CD14-positive monocyte (primary cell): ENCODE results near the gene PET117. TPM values are rescaled to one million over a fixed set of nuclear protein-coding genes. Genes with fewer than 3 reads are reported as not detected.
A peak's percentile ranks its signal among the peaks of the same experiment; 100 is the strongest.

Source experiments
- DNase-seq, 3 donors: peaks; one replicate each; pipeline ENCODE4 v3.0.0-alpha.2; 2011 to 2022
- H2AFZ ChIP-seq: 2 replicates; pipeline ENCODE4 v1.6.0; 2012; ENCODE audit warnings: mild to moderate bottlenecking, low read depth, low read length, inconsistent platforms; ENCODE audit not compliant: insufficient read depth, poor library complexity, severe bottlenecking
- H3K27ac ChIP-seq, 2 donors: 1 replicate in 1 of 2; 2 replicates in 1 of 2; pipeline ENCODE4 v1.5.1; 2012 to 2013; ENCODE audit warnings: low read length in 2 of 2, control low read depth in 1 of 2, inconsistent platforms in 1 of 2, low read depth in 1 of 2, mild to moderate bottlenecking in 1 of 2
- H3K27me3 ChIP-seq, 2 donors: one replicate each; pipeline versions ENCODE4 v1.6.0 to v1.6.1; 2011 to 2013; ENCODE audit warnings: low read length in 2 of 2; ENCODE audit not compliant: control insufficient read depth in 2 of 2, insufficient read depth in 2 of 2
- H3K36me3 ChIP-seq, 2 donors: replicated peaks in 1 of 2; 1 replicate in 1 of 2; 2 replicates in 1 of 2; pipeline versions ENCODE4 v1.5.1 to v1.6.1; 2012 to 2013; ENCODE audit warnings: low read length in 2 of 2, control low read depth in 1 of 2, inconsistent platforms in 1 of 2, mild to moderate bottlenecking in 1 of 2; ENCODE audit not compliant: insufficient read depth in 2 of 2, control insufficient read depth in 1 of 2
- H3K4me1 ChIP-seq, 2 donors: 1 replicate in 1 of 2; 2 replicates in 1 of 2; pipeline versions ENCODE4 v1.5.1 to v1.6.1; 2012 to 2013; ENCODE audit warnings: low read length in 2 of 2, control low read depth in 1 of 2, inconsistent platforms in 1 of 2, mild to moderate bottlenecking in 1 of 2, moderate library complexity in 1 of 2; ENCODE audit not compliant: insufficient read depth in 2 of 2, control insufficient read depth in 1 of 2
- H3K4me2 ChIP-seq: replicated peaks from 2 replicates; pipeline ENCODE3; 2012; ENCODE audit warnings: low read length, moderate library complexity, mild to moderate bottlenecking; ENCODE audit not compliant: poor library complexity, severe bottlenecking; ENCODE audit errors: extremely low read depth
- H3K4me3 ChIP-seq, 3 experiments: fragments of 200-600 bp in 1 of 3; sonication (generic) in 1 of 3; replicated peaks in 1 of 3; 1 replicate in 2 of 3; 2 replicates in 1 of 3; pipeline ENCODE4 v1.5.1; 2011 to 2013; ENCODE audit warnings: low read length in 3 of 3, mild to moderate bottlenecking in 3 of 3, control low read depth in 2 of 3, low read depth in 2 of 3, inconsistent platforms in 1 of 3, moderate library complexity in 1 of 3
- H3K79me2 ChIP-seq: 2 replicates; pipeline ENCODE4 v1.6.0; 2012; ENCODE audit warnings: mild to moderate bottlenecking, control low read depth, inconsistent platforms, low read length, moderate library complexity; ENCODE audit not compliant: insufficient read depth
- H3K9ac ChIP-seq: 2 replicates; pipeline ENCODE4 v1.6.0; 2017; ENCODE audit warnings: low read length, mild to moderate bottlenecking; ENCODE audit not compliant: insufficient read depth, poor library complexity, severe bottlenecking
- H3K9me3 ChIP-seq, 2 donors: replicated peaks in 1 of 2; 1 replicate in 1 of 2; 2 replicates in 1 of 2; pipeline versions ENCODE4 v1.5.1 to v1.6.1; 2012 to 2013; ENCODE audit warnings: low read length in 2 of 2, control low read depth in 1 of 2; ENCODE audit not compliant: control insufficient read depth in 1 of 2, insufficient read depth in 1 of 2
- H4K20me1 ChIP-seq: 2 replicates; pipeline ENCODE4 v1.6.0; 2012; ENCODE audit warnings: mild to moderate bottlenecking, low read length, control low read depth, moderate library complexity; ENCODE audit not compliant: insufficient read depth
- H3K27ac Mint-ChIP-seq, 7 donors: one replicate each; pipeline ENCODE4 v1.8.0; 2020; ENCODE audit warnings: mild to moderate bottlenecking in 7 of 7, mixed read lengths in 7 of 7, moderate library complexity in 6 of 7, inconsistent platforms in 2 of 7
- H3K27me3 Mint-ChIP-seq, 3 donors: one replicate each; pipeline ENCODE4 v1.8.0; 2021 to 2022; ENCODE audit warnings: low read depth in 3 of 3, mild to moderate bottlenecking in 3 of 3, mixed read lengths in 3 of 3, moderate library complexity in 3 of 3, inconsistent platforms in 1 of 3
- H3K36me3 Mint-ChIP-seq, 2 donors: one replicate each; pipeline ENCODE4 v1.8.0; 2020; ENCODE audit warnings: mixed read lengths in 2 of 2, inconsistent platforms in 1 of 2, mild to moderate bottlenecking in 1 of 2
- H3K4me1 Mint-ChIP-seq: one replicate; pipeline ENCODE4 v1.8.0; 2020; ENCODE audit warnings: mild to moderate bottlenecking, mixed read lengths
- H3K4me3 Mint-ChIP-seq, 2 donors: one replicate each; pipeline ENCODE4 v1.8.0; 2020; ENCODE audit warnings: mild to moderate bottlenecking in 2 of 2, mixed read lengths in 2 of 2, moderate library complexity in 1 of 2
- H3K9me3 Mint-ChIP-seq, 7 donors: one replicate each; pipeline ENCODE4 v1.8.0; 2020 to 2022; ENCODE audit warnings: mixed read lengths in 7 of 7, mild to moderate bottlenecking in 6 of 7, moderate library complexity in 6 of 7, inconsistent platforms in 2 of 7
- WGBS: methylation state at CpG from one replicate; pipeline ENCODE4 v1.1.5; 2013; ENCODE audit warnings: missing lambda C conversion rate; ENCODE audit not compliant: insufficient coverage; 5-methylcytosine and 5-hydroxymethylcytosine counted together
- intact Hi-C, 2 donors: fragments of 100-400 bp; cut with micrococcal nuclease; formaldehyde crosslinking; loops; one replicate each; pipeline versions ENCODE4 v1.15.0 to v1.15.1; 2023
- polyA plus RNA-seq, 3 donors: library from polyadenylated mRNA; depleted of rRNA in 1 of 3; unstranded in 2 of 3; stranded (reverse) in 1 of 3; fragments of 300-500 nt in 2 of 3; fragments of >200 nt in 1 of 3; fragmentation: Illumina TruSeq in 2 of 3; gene quantifications; 1 replicate in 2 of 3; 2 replicates in 1 of 3; pipeline ENCODE4 v1.2.3, GENCODE V29; 2012 to 2021
- TF ChIP-seq, protein P1 (sequence below): fragments of 200-600 bp; IDR thresholded peaks from one replicate; pipeline ENCODE4 v1.8.0; 2022; ENCODE audit warnings: antibody characterized with exemption, mild to moderate bottlenecking

The PET117 gene
- polyA plus RNA-seq, 3 donors: 3.9 to 19.5 (median 16.6) TPM

DNA sequence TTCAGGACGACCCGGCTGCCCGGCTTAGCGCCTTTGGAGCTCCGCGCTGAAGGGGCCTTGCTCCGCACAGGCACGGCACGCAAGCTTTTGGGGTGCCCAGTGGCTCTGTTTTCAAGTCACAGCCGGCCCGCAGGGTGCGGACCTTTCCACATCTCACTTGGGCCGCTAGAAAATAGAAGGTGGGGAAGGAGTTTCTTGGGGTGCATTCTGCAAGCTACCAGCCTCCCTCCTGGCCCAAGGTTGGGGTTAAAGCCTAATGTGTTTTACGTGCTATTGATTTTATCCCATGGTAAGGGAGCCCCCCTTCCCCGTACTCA is 561 bp downstream of the PET117 start:
- Mint-ChIP-seq H3K27me3 (peaks cover 0 to 4% (median 3%) of the 10 kb centered on the region in 3 donors), H3K4me3 (peak overlapping the region; percentile 94), H3K4me1 (peaks cover 26% of the 10 kb centered on the region), H3K9me3 (peaks cover 0 to 2% (median 0%) of the 10 kb centered on the region in 7 donors), H3K27ac (peak overlapping the region in 6 of 7 donors; percentile 45 to 85 (median 78)), H3K36me3 (peaks cover 11% of the 10 kb centered on the region in 2 donors)
- intact Hi-C loops: loop anchor here (5.0 to 10.0 kb wide), 4 partner anchors 83 to 659 kb away; partner anchors contain the start of genes OVOL2 (in 1 of the 2) and ZNF133 (in 1 of the 2)
- 1% methylated on average over 9 of the region's 15 CpGs for WGBS
- Histone ChIP-seq H4K20me1 (peaks cover 8% of the 10 kb centered on the region), H3K27ac (peak overlapping the region; percentile 73 to 95), H3K27me3 (no peaks in the 10 kb centered on the region), H3K4me1 (peaks cover 16 to 25% of the 10 kb centered on the region in 2 donors), H3K79me2 (peaks cover 42% of the 10 kb centered on the region), H3K4me3 (peak overlapping the region; percentile 48 to 99 (median 97)), H3K9me3 (no peaks in the 10 kb centered on the region), H3K4me2 (peak overlapping the region; percentile 94), H2AFZ (peak overlapping the region; percentile 100), H3K36me3 (peaks cover 11 to 14% of the 10 kb centered on the region in 2 donors), H3K9ac (peak overlapping the region; percentile 90)
- no peak for DNase-seq
- TF ChIP-seq, protein P1, sequence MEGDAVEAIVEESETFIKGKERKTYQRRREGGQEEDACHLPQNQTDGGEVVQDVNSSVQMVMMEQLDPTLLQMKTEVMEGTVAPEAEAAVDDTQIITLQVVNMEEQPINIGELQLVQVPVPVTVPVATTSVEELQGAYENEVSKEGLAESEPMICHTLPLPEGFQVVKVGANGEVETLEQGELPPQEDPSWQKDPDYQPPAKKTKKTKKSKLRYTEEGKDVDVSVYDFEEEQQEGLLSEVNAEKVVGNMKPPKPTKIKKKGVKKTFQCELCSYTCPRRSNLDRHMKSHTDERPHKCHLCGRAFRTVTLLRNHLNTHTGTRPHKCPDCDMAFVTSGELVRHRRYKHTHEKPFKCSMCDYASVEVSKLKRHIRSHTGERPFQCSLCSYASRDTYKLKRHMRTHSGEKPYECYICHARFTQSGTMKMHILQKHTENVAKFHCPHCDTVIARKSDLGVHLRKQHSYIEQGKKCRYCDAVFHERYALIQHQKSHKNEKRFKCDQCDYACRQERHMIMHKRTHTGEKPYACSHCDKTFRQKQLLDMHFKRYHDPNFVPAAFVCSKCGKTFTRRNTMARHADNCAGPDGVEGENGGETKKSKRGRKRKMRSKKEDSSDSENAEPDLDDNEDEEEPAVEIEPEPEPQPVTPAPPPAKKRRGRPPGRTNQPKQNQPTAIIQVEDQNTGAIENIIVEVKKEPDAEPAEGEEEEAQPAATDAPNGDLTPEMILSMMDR: no peak

DNA sequence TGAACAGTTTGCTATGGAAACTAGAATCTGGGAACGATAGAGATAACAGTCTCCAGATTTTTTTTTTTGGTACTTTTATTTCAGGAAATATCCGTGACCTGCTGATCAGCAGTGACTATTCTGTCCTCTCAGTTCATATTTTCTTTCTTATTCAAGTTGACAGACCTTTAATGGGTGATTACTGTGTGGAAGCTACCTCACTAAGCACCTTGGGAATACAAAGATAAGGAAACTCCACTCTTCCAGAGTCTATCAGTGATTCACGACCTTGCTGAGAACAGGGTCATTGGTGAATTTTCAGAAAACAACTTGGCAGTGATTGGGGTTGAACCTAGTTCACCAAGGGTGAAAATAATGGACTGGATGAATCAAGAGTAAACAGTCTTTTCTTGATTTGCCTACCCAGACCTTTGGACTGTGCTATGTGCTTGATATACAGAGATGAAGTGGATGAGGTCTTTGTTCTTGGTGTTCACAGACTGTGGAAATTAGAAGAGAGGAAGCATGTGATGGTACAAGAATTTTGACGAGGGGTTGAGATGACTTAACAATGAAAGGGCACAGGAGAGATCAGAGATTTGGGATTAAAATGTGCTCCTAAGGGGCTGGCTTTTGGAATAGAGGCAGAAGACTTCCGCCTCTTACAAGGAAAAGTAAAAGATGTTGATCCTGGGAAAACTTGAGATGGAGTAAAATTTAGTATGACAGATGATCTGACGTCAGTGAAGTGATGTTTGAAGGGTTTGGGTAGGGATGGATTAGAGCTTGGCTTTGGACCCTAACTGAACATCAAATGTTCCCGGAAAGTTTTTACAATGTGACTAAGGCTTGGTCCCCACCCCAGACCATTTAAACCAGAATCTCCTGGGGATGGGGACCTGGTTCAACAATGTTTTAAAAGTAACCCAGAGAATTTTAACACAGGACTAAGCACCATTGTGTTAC is 1.2 kb downstream of the PET117 start:
- Mint-ChIP-seq H3K4me1 (peaks cover 26% of the 10 kb centered on the region), H3K9me3 (peaks cover 0 to 2% (median 0%) of the 10 kb centered on the region in 7 donors), H3K36me3 (peaks cover 12 to 17% of the 10 kb centered on the region in 2 donors), H3K27me3 (peaks cover 0 to 3% (median 2%) of the 10 kb centered on the region in 3 donors), H3K4me3 (peak overlapping the region; percentile 94), H3K27ac (peak overlapping the region; percentile 8 to 85 (median 77))
- Histone ChIP-seq H3K4me2 (peak overlapping the region; percentile 94), H3K9ac (peak overlapping the region; percentile 90), H3K4me3 (peak overlapping the region; percentile 48 to 99 (median 97)), H3K27ac (peak overlapping the region in 1 of 2 donors; percentile 95), H2AFZ (peak overlapping the region; percentile 100), H3K36me3 (peaks cover 11 to 20% of the 10 kb centered on the region in 2 donors), H3K4me1 (peaks cover 16 to 25% of the 10 kb centered on the region in 2 donors), H3K27me3 (no peaks in the 10 kb centered on the region), H4K20me1 (peaks cover 8% of the 10 kb centered on the region), H3K9me3 (no peaks in the 10 kb centered on the region), H3K79me2 (peaks cover 42% of the 10 kb centered on the region)
- DNase-seq: no peak
- 67% methylated on average over 3 of the region's 7 CpGs for WGBS
- TF ChIP-seq, protein P1: no peak
- intact Hi-C loops: loop anchor here (5.0 to 10.0 kb wide), 4 partner anchors 84 to 658 kb away; partner anchors contain the start of genes OVOL2 (in 1 of the 2) and ZNF133 (in 1 of the 2)
